ENCODE measurements around the gene PCSK7.

GRCh38 chr11:117273550-117274289, 41.8 kb upstream of the PCSK7 start:
- TF ChIP-seq, protein P1, sequence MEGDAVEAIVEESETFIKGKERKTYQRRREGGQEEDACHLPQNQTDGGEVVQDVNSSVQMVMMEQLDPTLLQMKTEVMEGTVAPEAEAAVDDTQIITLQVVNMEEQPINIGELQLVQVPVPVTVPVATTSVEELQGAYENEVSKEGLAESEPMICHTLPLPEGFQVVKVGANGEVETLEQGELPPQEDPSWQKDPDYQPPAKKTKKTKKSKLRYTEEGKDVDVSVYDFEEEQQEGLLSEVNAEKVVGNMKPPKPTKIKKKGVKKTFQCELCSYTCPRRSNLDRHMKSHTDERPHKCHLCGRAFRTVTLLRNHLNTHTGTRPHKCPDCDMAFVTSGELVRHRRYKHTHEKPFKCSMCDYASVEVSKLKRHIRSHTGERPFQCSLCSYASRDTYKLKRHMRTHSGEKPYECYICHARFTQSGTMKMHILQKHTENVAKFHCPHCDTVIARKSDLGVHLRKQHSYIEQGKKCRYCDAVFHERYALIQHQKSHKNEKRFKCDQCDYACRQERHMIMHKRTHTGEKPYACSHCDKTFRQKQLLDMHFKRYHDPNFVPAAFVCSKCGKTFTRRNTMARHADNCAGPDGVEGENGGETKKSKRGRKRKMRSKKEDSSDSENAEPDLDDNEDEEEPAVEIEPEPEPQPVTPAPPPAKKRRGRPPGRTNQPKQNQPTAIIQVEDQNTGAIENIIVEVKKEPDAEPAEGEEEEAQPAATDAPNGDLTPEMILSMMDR (IDR thresholded peaks at IDR 0.05): no peak
- TF ChIP-seq POLR2A (IDR thresholded peaks at IDR 0.05) (no peak), POLR2AphosphoS5 (IDR thresholded peaks at IDR 0.05) (no peak), EP300 (IDR thresholded peaks at IDR 0.05) (no peak)
